Measurements from ENCODE around the gene TRIM45.

DNA sequence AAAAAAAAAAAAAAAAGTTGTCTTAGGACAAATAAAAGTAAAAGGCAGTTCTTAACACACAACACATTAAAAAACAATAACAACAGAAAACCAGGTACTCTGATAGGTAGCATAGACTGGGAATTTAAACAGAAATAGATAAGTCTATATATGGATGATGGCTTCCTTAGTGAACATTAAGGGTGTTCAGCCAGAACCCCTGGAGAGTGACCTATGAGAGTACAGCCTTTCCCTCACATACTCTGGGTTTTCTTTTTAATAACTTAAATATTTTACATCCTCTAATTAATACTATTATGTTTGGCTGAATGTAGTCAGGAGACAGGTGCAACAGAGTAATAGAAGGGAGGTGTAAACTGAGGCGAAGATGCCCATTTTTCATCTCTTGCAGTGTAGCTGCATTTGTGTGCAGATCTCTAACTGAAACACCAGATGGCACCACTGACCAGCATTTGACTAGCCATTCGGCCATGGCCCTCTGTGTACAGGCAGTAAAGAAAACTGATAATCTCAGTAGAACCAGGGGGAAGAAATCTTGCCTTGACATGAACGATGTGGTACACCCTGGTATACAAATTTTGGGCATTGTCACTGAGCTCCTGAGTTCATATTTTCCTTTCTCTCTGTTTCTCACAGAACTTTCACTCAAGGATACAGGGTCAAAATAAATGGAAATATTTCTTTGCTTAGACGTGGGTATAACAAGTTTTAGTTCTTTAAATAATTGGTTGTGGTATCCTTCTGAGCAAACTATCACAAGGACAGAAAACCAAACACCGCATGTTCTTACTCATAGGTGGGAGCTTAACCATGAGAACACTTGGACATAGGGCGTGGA, 53.8 kb downstream of the TRIM45 start:
- TF ChIP-seq ZNF626 (tag by site-specific recombination; IDR thresholded peaks at IDR 0.05) (no peak), ZEB2 (tag by site-specific recombination; IDR thresholded peaks at IDR 0.05) (no peak), ZBTB48 (tag by site-specific recombination; IDR thresholded peaks at IDR 0.05) (no peak), ZNF677 (tag by site-specific recombination; IDR thresholded peaks at IDR 0.05) (no peak), ZNF76 (tag by site-specific recombination; IDR thresholded peaks at IDR 0.05; ENCODE audit: borderline replicate concordance, low read depth) (no peak), ZBTB17 (tag by site-specific recombination; IDR thresholded peaks at IDR 0.05) (no peak), ZNF239 (tag by site-specific recombination; IDR thresholded peaks at IDR 0.05) (no peak), ZNF664 (tag by site-specific recombination; IDR thresholded peaks at IDR 0.05) (no peak), ZNF324 (tag by site-specific recombination; IDR thresholded peaks at IDR 0.05) (no peak), ZNF530 (tag by site-specific recombination; IDR thresholded peaks at IDR 0.05; ENCODE audit: low read depth) (no peak)
- TF ChIP-seq, protein P1, sequence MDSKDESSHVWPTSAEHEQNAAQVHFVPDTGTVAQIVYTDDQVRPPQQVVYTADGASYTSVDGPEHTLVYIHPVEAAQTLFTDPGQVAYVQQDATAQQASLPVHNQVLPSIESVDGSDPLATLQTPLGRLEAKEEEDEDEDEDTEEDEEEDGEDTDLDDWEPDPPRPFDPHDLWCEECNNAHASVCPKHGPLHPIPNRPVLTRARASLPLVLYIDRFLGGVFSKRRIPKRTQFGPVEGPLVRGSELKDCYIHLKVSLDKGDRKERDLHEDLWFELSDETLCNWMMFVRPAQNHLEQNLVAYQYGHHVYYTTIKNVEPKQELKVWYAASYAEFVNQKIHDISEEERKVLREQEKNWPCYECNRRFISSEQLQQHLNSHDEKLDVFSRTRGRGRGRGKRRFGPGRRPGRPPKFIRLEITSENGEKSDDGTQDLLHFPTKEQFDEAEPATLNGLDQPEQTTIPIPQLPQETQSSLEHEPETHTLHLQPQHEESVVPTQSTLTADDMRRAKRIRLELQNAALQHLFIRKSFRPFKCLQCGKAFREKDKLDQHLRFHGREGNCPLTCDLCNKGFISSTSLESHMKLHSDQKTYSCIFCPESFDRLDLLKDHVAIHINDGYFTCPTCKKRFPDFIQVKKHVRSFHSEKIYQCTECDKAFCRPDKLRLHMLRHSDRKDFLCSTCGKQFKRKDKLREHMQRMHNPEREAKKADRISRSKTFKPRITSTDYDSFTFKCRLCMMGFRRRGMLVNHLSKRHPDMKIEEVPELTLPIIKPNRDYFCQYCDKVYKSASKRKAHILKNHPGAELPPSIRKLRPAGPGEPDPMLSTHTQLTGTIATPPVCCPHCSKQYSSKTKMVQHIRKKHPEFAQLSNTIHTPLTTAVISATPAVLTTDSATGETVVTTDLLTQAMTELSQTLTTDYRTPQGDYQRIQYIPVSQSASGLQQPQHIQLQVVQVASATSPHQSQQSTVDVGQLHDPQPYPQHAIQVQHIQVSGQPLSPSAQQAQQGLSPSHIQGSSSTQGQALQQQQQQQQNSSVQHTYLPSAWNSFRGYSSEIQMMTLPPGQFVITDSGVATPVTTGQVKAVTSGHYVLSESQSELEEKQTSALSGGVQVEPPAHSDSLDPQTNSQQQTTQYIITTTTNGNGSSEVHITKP (tag by site-specific recombination; IDR thresholded peaks at IDR 0.05) = no peak
- TF ChIP-seq, protein P2, sequence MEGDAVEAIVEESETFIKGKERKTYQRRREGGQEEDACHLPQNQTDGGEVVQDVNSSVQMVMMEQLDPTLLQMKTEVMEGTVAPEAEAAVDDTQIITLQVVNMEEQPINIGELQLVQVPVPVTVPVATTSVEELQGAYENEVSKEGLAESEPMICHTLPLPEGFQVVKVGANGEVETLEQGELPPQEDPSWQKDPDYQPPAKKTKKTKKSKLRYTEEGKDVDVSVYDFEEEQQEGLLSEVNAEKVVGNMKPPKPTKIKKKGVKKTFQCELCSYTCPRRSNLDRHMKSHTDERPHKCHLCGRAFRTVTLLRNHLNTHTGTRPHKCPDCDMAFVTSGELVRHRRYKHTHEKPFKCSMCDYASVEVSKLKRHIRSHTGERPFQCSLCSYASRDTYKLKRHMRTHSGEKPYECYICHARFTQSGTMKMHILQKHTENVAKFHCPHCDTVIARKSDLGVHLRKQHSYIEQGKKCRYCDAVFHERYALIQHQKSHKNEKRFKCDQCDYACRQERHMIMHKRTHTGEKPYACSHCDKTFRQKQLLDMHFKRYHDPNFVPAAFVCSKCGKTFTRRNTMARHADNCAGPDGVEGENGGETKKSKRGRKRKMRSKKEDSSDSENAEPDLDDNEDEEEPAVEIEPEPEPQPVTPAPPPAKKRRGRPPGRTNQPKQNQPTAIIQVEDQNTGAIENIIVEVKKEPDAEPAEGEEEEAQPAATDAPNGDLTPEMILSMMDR (tag by site-specific recombination; IDR thresholded peaks at IDR 0.05) = peak; percentile 72
- TF ChIP-seq, protein P3, sequence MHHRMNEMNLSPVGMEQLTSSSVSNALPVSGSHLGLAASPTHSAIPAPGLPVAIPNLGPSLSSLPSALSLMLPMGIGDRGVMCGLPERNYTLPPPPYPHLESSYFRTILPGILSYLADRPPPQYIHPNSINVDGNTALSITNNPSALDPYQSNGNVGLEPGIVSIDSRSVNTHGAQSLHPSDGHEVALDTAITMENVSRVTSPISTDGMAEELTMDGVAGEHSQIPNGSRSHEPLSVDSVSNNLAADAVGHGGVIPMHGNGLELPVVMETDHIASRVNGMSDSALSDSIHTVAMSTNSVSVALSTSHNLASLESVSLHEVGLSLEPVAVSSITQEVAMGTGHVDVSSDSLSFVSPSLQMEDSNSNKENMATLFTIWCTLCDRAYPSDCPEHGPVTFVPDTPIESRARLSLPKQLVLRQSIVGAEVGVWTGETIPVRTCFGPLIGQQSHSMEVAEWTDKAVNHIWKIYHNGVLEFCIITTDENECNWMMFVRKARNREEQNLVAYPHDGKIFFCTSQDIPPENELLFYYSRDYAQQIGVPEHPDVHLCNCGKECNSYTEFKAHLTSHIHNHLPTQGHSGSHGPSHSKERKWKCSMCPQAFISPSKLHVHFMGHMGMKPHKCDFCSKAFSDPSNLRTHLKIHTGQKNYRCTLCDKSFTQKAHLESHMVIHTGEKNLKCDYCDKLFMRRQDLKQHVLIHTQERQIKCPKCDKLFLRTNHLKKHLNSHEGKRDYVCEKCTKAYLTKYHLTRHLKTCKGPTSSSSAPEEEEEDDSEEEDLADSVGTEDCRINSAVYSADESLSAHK (tag by site-specific recombination; IDR thresholded peaks at IDR 0.05) = no peak
- TF ChIP-seq, protein P4, sequence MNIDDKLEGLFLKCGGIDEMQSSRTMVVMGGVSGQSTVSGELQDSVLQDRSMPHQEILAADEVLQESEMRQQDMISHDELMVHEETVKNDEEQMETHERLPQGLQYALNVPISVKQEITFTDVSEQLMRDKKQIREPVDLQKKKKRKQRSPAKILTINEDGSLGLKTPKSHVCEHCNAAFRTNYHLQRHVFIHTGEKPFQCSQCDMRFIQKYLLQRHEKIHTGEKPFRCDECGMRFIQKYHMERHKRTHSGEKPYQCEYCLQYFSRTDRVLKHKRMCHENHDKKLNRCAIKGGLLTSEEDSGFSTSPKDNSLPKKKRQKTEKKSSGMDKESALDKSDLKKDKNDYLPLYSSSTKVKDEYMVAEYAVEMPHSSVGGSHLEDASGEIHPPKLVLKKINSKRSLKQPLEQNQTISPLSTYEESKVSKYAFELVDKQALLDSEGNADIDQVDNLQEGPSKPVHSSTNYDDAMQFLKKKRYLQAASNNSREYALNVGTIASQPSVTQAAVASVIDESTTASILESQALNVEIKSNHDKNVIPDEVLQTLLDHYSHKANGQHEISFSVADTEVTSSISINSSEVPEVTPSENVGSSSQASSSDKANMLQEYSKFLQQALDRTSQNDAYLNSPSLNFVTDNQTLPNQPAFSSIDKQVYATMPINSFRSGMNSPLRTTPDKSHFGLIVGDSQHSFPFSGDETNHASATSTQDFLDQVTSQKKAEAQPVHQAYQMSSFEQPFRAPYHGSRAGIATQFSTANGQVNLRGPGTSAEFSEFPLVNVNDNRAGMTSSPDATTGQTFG (tag by site-specific recombination; IDR thresholded peaks at IDR 0.05; ENCODE audit: borderline replicate concordance) = no peak
